ENCODE data around the gene APOM. TPM values are rescaled to one million over a fixed set of nuclear protein-coding genes. Genes with fewer than 3 reads are reported as not detected.

APOM gene
- polyA plus RNA-seq, 3 donors, result 2.0 to 6.5 (median 3.6) TPM

DNA sequence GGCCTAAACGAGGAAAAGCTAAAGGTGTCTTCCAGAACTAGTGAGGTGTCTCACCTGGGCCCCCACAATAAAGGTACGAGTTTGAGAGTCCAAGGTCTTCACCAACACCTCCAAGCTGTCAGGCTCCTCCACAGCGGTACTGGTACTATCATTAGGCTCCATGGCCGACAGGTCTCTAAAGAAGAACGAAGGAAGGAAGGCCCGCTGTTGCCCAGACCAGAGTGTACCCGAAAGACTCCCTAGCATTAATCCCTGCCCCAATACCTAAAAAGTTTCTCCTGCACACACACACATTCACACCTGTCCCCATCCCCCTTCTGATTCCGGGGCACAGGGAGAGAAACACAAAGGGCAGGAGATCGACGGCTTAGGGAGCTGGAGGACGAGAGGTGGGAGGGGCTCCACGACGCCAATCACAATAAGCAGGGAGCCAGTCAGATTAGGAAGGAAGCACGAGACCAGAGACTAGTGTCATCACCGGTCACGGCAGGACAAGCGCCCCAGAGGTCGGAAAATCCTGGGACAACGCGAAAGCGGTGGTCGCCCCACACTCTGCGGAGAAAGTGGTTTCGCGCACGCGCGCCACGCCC is 4.0 kb upstream of the APOM start:
- H3K27ac ChIP-seq (ENCODE audit: low read depth, low read length), result peak overlapping the region; percentile 86
- WGBS, 3 donors, result 2 to 3% (median 3%) methylated on average over 29 of the region's 29 CpGs

DNA sequence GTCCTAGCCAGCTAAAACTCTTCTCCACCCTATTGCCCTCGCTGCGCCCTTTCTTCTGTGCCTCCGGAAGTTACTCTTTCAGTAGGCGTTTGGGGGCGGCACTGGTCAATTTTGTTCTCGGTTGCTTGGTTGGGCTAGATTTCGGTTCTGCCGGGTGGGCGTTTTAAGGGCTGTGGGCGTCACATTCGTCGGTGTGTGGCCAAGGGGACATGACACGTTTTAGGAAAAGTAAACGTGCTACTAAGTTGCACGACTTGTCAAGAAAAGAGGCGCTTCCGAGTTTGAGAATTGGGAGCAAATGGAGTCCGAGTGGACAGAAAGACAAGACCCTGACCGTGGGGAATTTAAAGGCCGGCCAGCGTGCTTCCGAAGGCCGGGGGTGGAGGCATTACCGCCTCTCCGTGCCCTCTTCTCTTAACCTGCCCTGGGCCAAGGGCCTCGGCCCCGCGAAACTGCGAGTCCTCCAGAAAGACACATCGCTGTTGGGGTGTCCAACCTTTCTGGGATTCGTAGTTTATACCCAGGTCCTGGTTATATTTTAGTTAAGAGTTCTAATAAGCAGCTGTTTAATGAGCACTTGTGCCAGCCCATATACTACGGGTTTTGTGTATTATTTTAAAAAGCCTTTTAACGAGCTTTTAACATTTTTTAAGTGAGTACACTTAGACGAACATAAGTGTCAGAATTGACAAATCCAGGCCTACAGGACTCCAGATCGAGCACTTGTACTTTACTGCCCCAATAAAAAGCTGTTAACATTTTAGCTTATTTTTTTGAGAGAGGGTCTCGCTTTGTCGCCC is 2.6 kb upstream of the APOM start:
- 8 to 9% (median 8%) methylated on average over 35 to 37 of the region's 37 CpGs for WGBS, 3 donors
- peak overlapping the region; percentile 59 for H3K27ac ChIP-seq (ENCODE audit: low read depth, low read length)

DNA sequence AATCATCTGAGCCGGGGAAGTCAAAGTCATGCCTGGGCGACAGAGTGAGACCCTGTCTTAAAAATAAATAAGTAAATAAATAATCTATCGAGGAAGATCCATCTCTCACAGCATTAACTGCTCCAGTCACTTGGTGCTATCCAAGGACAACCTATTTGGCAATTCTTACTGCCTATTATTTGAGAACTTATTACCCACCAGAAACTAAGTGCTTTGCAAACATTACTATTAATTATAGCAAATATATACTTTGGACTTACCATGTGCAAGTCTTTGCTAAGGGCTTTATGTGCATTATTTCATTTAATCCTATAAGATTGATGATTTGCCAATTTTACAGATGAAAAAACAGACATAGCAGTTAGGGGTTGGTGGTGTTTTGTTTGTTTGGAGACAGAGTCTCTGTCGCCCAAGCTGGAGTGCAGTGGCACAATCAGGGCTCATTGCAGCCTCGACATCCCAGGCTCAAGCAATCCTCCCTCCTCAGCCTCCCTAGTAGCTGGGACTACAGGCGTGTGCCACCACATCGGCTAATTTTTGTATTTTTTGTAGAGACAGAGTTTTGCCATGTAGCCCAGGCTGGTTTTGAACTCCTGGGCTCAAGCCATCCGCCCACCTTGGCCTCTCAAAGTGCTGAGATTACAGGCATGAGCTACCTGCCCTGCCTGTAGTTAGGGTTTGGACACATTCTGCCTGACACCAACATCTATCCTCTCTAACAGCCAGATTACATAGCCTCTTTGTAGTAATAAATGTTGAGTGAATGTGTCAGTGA is 933 bp upstream of the APOM start:
- WGBS, 3 donors, result 92 to 96% (median 93%) methylated on average over 8 of the region's 8 CpGs
- no peak overlapping the region for H3K27ac ChIP-seq (ENCODE audit: low read depth, low read length)

DNA sequence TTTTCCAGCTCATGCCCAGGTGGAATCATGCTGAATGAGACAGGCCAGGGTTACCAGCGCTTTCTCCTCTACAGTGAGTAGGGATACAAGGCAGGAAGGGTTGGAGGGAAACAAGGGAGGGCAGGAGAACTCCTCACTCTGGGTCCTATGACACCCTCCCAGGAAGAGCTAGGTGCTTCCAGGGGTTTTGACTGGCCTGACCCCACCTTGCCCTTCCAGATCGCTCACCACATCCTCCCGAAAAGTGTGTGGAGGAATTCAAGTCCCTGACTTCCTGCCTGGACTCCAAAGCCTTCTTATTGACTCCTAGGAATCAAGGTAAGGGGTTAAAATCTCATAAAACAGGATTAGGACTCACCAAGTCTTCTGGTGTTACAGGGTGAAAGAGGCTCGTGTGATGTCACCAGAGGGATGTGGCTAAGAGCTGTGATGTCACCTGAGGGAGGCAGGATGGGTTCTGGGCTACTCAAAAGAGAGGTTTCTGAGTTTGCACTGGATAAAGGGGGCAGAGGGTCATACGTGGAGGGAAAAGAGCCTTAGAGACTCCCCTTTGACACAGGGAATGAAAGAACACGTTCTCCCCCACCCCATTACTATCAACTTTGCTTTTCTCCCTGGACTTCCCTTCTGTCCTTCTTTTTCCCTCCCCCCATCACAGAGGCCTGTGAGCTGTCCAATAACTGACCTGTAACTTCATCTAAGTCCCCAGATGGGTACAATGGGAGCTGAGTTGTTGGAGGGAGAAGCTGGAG is 1.9 kb downstream of the APOM start:
- no peak overlapping the region for H3K27ac ChIP-seq (ENCODE audit: low read depth, low read length)
- WGBS, 3 donors, result 64 to 77% (median 69%) methylated on average over 6 of the region's 6 CpGs

DNA sequence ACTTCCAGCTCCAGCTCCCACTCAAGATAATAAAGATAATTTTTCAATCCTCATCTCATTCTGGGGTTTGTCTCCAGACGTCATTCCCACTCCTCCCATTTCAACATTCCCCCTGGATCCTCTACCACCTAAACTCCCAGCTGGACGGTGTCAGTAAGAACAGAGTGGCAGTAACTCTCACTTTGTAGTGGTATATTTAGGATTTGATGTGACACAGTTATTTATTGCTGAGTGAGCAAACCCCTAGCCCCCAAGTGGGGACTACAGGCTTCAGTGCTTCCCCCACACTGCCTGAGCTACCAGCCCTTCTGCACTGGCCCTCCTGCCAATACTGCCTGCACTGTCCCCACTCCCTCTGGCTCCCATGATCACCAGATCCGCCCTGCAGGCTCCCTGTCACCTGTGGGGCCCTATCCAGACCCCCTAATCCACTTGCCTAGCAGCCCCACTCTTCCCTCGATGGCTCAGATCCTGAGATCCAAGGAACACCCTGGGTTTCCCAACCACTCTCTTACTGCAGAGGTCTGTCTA is 2.5 kb downstream of the APOM start:
- WGBS, 3 donors, result 80 to 86% (median 84%) methylated on average over 4 of the region's 4 CpGs
- no peak overlapping the region for H3K27ac ChIP-seq (ENCODE audit: low read depth, low read length)

DNA sequence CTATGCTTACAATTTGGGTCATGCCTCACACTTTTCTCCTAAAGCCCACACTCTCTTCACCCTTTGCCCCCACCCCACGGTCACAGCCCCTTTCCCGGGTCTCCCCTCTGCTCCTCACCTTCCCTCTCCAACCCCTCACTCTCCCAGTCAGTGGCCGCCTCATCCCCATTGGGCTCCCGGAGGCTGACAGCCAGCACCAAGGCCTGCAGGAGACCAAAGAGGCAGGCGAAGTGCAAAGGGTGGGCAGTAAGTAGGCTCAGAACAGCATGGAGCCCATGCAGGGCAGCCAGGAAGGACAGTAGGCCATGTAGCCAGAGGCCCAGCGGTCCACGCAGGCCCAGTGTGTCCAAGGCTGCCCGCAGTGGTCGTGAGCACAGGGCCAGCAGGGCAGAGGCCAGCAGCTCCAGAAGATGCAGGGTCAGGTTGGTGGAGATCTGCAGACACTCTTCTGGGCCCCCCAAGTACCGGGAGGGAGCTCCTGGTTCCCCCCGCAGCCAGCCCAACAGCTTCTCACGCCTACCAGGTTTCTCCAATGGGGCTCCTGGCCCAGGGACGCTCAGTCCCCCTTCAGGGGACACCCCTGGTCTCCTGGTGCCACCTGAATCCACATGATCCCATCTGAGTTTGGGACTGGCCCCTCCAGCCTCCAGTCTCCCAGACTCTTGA is 3.4 kb downstream of the APOM start:
- H3K27ac ChIP-seq (ENCODE audit: low read depth, low read length), result no peak overlapping the region
- WGBS, 3 donors, result 79 to 87% (median 82%) methylated on average over 13 of the region's 13 CpGs

DNA sequence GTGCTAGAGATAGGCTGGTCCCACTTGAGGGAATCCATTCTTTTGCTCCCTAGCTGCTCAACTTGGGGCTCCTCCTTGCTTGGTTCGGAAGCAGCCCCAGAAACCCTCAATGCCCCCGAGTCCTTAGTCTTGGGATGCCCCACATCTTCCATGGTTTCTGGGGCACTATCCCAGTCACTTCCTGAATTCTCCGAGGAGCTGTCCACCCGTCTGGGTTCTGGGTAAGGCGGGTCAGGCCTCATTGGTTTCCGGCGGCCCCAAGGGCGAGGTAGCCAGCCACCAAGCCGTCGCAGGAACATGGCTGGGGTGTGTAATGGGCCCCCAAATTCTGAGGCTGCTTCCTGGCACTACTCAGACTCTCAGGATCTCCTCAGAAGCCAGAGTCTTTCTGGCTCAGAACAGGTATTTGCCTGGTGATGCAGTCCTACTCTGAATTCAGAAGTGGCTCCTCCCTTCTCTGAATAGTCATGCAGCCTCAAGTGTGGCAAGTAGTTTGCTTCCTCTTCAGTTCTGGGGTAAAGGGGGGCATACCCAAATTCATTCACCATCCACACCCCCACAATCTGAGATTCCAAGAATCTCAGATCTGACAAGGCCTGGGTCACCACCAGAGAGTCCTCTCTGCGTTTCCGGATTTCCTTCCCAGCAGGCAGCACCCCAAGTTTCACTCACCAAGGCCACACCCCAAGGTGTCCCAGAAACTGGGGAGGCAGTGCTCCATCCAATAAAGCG is 4.1 kb downstream of the APOM start:
- 13 to 20% (median 19%) methylated on average over 13 of the region's 13 CpGs for WGBS, 3 donors

DNA sequence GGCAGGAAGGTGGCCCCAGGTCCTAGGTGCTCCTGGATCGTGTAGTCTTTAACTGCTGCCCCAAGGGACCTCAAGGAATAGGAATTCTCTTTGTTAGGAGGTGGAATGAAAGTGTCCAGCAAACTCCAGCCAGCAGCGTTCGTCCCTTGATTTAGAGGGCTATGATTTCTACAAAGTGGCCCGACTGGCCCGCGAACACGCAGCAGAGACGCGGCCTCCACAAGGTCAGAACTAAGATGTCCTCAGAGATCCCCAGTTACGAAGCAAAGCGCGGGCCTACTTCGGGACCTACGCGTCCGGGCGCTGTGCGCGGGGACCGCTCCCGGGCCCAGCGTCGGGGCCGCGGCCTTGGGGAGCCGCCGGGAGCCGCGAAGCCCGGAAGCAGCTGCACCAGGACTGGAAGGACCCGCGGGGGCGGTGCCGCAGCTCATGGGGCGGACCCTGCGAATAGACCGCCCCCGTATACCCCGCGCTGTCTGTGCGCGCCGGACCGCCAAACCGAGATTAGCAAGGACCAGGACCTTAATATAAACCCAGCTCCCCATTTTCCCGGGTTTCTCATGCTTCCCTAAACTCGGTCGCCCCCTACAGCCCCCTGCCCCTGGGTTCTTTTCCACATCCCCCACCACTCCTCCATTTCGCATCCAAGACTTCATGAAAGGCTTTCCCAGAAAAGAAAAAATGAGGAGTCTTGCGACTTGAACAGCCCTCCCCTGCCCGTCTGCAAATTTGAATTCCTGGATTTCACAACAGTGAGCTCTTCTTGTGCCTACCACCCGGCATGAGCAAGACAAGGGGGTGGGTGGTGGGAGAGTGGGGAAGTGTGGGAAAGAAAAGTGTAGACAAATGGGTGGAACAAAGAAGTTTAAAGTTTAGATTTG is 4.9 kb downstream of the APOM start, which contains the start of gene C6orf47:
C6orf47 (minus strand) TSS at position 398 of the 881 bp plus-strand sequence. CDS start 831 bp downstream, outside the sequence.
- WGBS, 3 donors, result 0 to 1% (median 1%) methylated on average over 52 of the region's 52 CpGs
- peak within 1 kb of the TSS; percentile 13 for H3K27ac ChIP-seq (ENCODE audit: low read depth, low read length)

More for the DNA sequence above, 4.1 kb downstream of the APOM start:
- H3K27ac ChIP-seq (ENCODE audit: low read depth, low read length), result peak overlapping the region; percentile 13

DNA sequence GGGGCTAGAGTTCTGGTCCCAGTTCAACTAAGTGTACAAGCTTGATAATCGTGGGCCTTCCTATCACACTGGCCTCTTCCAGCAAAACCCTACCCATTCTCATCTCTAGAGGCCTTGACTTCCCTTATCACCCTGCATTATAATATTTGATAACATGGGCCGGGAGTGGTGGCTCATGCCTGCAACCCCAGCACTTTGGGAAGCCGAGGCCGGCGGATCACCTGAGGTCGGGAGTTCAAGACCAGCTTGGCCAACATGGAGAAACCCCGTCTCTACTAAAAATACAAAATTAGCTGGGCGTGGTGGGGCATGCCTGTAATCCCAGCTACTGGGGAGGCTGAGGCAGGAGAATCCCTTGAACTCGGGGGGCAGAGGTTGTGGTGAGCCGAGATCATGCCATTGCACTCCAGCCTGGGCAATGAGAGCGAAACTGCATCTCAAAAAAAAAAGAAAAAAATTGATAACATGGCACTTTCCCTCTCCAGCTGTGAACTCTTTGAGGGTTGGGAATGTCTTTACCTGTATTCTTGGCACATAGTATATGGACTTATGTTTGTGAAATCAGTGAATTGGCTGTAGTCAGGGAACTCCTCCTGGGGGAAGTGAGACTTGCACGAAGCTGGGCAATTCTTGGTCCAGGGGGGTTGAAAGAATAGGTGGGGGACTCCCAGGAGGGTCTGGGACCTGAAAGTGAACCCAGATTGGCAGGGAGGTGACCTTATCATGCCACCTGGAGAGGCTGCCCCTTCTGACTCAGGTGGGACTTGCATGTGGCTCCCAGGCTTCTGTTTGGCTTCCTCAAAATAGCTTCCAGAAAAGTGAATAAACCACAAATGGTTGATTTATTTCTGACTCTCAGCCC is 5.8 kb downstream of the APOM start:
- 71 to 82% (median 74%) methylated on average over 12 of the region's 12 CpGs for WGBS, 3 donors

DNA sequence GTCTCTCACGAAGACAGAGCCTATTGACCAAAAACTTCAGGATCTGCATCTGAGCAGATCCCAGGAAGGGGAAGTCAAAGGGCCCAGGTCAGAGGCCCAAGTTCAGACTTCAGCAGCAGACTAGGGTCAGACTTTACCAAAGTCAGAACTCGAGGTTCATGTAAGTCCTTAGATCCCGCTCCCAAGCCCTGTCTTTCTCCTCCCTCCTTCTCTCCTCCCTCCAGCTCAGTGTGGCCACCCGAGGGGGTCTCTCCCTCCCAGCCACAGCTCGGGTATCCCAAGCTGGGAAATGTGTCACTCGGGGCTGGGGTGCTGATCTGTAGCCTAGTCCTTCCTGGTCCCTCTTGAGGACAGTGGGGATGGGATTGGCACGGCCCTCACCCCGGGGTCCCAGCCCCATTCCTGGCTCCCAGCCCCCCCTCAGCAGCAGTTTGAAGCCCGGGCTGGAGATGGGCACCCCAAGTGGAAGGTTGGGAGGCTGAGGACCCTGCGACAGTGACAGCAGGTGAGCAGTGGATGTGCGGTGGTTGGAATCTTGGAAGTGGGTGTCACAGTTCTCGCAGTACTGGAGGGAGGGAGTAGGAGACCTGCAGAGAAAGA is 6.5 kb downstream of the APOM start:
- H3K27ac ChIP-seq (ENCODE audit: low read depth, low read length), result no peak overlapping the region
- 85 to 89% (median 88%) methylated on average over 12 of the region's 12 CpGs for WGBS, 3 donors

More for the DNA sequence above, 5.8 kb downstream of the APOM start:
- no peak overlapping the region for H3K27ac ChIP-seq (ENCODE audit: low read depth, low read length)

DNA sequence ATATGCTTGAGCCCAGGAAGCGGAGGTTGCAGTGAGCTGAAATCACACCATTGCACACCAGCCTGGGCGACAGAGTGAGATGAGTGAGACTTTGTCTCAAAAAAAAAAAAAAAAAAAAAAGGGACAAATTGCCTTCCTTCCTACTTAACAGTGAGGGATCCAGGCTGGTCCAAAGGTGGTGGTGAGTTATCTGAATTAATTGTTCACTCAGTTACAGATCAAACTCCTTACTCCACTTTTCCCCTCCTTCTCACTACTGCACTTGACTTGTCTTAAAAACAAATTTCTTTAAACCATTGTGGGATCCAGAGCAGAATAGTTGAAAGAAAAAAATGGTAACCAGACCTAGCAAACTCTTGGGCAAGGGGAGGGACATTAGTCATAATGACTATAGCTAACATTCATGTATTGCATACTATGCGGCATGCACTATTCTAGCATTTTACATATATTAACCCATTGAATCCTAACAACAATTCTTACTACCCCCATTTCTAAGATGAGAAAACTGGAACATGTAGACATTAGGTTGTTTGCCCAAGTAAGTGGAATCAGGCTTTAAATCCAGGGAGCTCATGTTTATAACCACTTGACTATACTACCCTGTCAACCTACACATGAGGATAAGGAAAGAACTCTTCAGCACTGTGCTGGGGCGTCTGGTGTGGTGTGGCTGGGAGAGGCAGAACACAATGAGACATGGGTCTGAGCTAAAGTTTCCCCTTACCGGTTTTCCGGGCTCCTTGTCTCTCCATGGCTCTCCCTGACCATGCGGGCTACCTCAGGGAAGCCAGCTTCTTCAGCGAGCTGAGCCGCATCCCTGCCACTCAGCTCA is 7.6 kb downstream of the APOM start:
- peak overlapping the region; percentile 47 for H3K27ac ChIP-seq (ENCODE audit: low read depth, low read length)
- WGBS, 3 donors, result 59 to 64% (median 60%) methylated on average over 9 of the region's 9 CpGs

DNA sequence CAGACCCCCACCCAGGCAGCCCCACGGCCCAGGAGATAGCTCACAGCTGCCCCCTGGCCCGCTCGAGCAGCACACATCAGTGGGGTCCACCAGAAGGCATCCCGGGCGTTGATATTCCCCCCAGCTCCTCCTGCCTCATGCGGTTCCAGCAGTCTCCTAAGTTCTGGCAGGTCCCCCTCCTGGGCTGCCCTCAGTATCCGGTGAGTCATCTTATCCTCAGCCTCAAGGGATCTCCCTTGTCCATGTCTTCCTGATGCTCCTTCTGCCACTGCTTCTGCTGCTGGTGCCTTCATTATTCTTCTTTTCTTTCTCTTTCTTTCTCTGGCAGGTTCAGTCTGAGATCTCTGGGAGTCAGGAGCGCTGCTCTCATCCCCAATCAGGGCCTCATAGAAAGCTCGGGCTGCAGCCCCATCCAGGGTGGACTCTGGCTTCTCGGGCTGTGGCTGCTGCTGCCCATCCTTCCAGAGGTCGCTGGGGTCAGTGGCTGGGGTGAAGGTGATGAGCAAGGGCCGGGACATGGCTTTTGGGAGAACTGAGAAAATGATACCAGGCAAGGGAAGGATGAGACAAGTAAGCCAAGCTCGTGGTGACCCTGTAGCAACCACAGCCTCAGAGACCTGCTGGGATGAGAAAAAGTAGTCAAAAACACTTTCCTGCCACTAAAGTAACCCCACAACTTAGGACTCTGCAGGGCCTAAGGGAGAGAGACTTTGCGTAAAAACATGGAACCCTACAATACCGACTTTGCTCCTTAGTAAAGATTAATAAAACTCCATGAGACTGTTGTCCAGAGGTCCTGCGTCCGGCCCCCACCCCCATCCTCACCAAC is 8.5 kb downstream of the APOM start:
- WGBS, 3 donors, result 17 to 21% (median 19%) methylated on average over 17 of the region's 17 CpGs
- H3K27ac ChIP-seq (ENCODE audit: low read depth, low read length), result peak overlapping the region; percentile 47

DNA sequence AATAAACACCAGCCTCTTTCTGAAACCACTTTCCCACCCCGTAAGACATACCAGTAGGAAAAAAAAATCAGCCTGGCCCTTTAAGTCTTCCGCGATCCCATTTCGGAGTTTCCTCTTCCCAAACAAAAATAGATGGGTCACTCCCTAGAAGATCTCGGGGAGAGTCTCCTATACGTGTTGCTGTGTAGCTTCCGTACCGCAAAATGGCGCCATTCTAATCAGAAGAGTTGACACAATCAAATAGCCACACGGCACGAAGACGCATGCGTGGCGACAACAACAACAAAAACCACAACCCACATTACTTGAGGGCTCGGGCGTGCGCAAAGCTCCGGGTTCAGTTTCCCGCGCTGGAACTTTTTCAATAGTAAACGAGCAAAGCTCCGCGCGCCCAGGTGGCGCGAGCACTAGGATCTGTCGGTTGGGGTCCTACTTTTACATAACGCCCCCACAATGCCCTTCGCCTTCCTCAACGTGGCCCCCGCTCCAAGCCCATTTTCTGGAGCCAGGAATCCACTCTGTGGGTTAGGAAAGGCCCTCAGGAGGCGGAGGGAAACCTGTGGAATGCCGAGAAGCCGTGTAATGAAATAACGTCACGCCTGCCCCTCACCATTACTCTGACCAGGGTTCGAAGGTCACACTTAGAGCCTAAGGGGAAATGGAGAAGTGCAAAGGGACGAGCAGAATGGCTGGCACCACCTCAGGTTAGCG is 9.3 kb downstream of the APOM start, which contains the start of gene GPANK1:
GPANK1 (minus strand) TSS at position 208 of the 711 bp plus-strand sequence. CDS start 519 bp downstream, outside the sequence.
- WGBS, 3 donors, result 0% methylated on average over 39 of the region's 39 CpGs
- peak within 1 kb of the TSS; percentile 79 for H3K27ac ChIP-seq (ENCODE audit: low read depth, low read length)

Measured in adipose tissue (tissue), 3 donors.